Lower lobe of right lung (tissue), 2 donors: ENCODE measurements around the gene IER5. TPM values are rescaled to one million over a fixed set of nuclear protein-coding genes. Genes with fewer than 3 reads are reported as not detected.
A peak's percentile ranks its signal among the peaks of the same experiment; 100 is the strongest.

Experiments used
- ATAC-seq, 2 donors: fragments of 200-7000 bp; cut with Tn5 transposase; one replicate each; pipeline ENCODE4 v1.9.1; 2020 to 2022; ENCODE audit warnings: mild to moderate bottlenecking in 2 of 2, moderate library complexity in 2 of 2
- DNase-seq: peaks from one replicate; pipeline ENCODE4 v3.0.0-alpha.2; 2020
- H3K27ac ChIP-seq: fragments of 200-600 bp; one replicate; pipeline ENCODE4 v1.8.0; 2022
- H3K27me3 ChIP-seq: fragments of 200-600 bp; one replicate; pipeline ENCODE4 v1.8.0; 2022; ENCODE audit warnings: low read depth
- H3K36me3 ChIP-seq: fragments of 200-600 bp; one replicate; pipeline ENCODE4 v1.8.0; 2022; ENCODE audit warnings: mild to moderate bottlenecking
- H3K4me1 ChIP-seq: fragments of 200-600 bp; one replicate; pipeline ENCODE4 v1.8.0; 2022
- H3K4me3 ChIP-seq: fragments of 200-600 bp; one replicate; pipeline ENCODE4 v1.8.0; 2022; ENCODE audit warnings: mild to moderate bottlenecking
- H3K9me3 ChIP-seq: fragments of 200-600 bp; one replicate; pipeline ENCODE4 v1.8.0; 2022
- intact Hi-C: fragments of 100-400 bp; cut with DNase I; formaldehyde crosslinking; loops from one replicate; pipeline ENCODE4 v1.11.0; 2022
- total RNA-seq: library from RNA; stranded (reverse); fragmentation: NEBNext Ultra II Directional; extraction: Animal tissue kit (Norgen Biotek cat#: 25700); gene quantifications from one replicate; pipeline ENCODE4 v1.2.1, GENCODE V29; 2021
- TF ChIP-seq, protein P1 (sequence below): fragments of 200-600 bp; IDR thresholded peaks from one replicate; pipeline ENCODE4 v1.8.0; 2022; ENCODE audit warnings: antibody characterized with exemption, mild to moderate bottlenecking
- donor health status: DM: no; HTN: yes; CAD: no; lungs with severe emphysema.

Gene IER5
- total RNA-seq, 1 donor from 2014 or later, result 33.2 TPM

DNA sequence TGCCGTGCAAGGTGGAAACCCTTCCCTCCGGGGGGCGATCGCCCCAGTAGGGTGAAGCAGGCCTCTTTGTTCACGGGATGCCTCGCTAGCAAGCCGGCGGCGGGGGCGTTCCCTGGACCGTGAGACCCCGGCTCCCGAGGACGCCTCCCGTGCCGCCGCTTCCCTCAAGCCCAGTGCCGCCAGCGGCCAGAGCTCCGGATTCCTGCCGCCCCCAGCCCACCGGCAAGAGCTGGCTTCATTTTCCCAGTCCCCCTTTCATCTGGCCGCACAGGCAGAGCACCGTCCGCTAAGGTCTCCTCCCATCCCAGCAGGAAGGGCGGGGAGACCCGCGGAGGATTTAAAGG, 16.3 kb downstream of the IER5 start:
- Histone ChIP-seq H3K4me1 (peaks cover 55% of the 10 kb centered on the region), H3K36me3 (no peaks in the 10 kb centered on the region), H3K27me3 (no peaks in the 10 kb centered on the region), H3K4me3 (peak overlapping the region; percentile 72), H3K9me3 (no peaks in the 10 kb centered on the region), H3K27ac (peak overlapping the region; percentile 87)
- ATAC-seq (no peak), DNase-seq (peak; percentile 70)
- TF ChIP-seq, protein P1, sequence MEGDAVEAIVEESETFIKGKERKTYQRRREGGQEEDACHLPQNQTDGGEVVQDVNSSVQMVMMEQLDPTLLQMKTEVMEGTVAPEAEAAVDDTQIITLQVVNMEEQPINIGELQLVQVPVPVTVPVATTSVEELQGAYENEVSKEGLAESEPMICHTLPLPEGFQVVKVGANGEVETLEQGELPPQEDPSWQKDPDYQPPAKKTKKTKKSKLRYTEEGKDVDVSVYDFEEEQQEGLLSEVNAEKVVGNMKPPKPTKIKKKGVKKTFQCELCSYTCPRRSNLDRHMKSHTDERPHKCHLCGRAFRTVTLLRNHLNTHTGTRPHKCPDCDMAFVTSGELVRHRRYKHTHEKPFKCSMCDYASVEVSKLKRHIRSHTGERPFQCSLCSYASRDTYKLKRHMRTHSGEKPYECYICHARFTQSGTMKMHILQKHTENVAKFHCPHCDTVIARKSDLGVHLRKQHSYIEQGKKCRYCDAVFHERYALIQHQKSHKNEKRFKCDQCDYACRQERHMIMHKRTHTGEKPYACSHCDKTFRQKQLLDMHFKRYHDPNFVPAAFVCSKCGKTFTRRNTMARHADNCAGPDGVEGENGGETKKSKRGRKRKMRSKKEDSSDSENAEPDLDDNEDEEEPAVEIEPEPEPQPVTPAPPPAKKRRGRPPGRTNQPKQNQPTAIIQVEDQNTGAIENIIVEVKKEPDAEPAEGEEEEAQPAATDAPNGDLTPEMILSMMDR, result no peak
- intact Hi-C loops, result no loop called here

DNA sequence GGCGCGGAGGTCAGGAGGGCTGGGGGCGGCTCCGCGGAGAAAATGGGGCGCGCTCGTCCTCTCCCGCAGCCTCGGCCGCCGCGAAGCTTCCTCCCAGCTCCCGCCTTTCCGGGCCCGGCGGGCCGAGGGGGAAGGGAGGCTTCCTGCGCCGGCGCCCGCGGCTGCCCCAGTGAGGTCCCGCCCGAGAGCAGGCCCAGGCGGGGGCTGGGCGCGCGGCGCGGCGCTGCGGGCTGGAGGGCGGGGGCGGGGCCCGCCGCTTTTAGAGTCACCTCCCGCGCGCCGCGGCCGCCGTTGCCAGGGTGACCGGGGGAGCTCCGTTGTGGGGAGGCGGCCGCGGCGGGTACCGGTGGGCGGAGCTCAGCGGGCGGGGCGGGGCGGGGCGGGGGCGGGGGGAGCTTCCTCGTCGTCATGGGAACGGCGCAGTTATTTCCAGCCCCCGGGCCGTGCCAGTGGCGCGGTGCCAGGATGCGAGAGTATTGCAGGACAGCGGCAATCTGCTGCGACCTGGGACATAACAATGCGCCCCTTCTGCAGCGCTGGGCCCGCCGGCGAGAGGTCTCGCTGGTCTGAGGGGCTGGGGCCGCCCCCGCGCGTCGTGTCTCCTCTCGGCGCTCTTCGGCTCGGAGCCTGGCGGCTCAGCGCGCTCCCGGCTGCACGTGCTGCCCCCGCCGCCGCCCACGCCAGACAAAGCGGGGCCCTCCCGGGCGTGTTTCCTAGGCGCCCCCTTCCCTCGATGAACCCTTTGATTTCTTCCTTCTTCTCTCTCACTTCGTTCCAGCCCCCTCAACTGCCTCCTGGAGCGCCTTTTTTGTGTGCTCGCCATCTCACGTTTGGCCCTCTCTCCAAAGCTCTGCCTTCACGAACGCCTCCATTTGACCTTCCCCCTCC, 16.9 kb downstream of the IER5 start:
- Histone ChIP-seq H3K36me3 (no peaks in the 10 kb centered on the region), H3K27ac (peak overlapping the region; percentile 87), H3K4me3 (peak overlapping the region; percentile 72), H3K27me3 (no peaks in the 10 kb centered on the region), H3K4me1 (peaks cover 48% of the 10 kb centered on the region), H3K9me3 (no peaks in the 10 kb centered on the region)
- TF ChIP-seq, protein P1, result no peak
- intact Hi-C loops, result no loop called here
- ATAC-seq, result peak; percentile 97
- DNase-seq, result peak; percentile 97

DNA sequence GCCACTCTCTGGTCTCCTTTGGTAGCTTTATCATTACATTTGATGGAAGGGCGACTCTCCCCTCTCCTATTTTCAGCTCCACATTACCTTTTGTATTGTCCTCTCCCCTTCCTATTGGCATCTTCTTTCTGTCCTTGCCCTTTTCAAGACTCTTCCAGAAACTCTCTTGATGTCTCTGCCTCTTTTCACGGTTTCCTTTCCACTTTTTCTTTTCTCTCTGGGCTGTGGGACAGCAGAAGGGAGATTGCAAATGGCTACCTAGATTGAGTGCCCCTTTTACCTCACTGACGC, 17.5 kb downstream of the IER5 start:
- TF ChIP-seq, protein P1, result no peak
- H3K4me3 ChIP-seq, result peak overlapping the region; percentile 72
- ATAC-seq, result no peak
- no peaks in the 10 kb centered on the region for H3K36me3 ChIP-seq
- peak overlapping the region; percentile 83 for H3K27ac ChIP-seq
- intact Hi-C loops, result no loop called here
- no peak for DNase-seq
- H3K4me1 ChIP-seq, result peaks cover 46% of the 10 kb centered on the region
- H3K9me3 ChIP-seq, result no peaks in the 10 kb centered on the region
- H3K27me3 ChIP-seq, result no peaks in the 10 kb centered on the region

DNA sequence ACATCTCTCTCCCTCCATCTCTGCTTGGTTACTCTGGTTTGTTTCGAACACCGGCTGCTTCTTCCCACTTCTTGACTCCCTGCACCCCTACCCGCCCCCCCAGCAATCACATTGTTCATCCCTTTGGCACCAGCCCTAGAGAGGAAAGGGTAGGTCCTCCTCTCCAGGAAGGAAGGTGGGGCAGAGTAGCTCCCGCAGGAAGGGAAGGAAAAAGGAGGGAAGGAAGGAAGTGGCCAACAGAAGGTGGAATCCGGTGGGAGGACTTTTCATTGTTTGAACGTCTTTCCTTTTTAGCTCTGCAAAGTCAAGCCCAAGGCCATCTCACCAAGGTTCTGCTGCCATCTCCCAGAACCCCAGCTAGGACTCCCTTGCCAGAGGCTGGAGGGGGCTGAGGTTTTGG, 18.0 kb downstream of the IER5 start:
- TF ChIP-seq, protein P1, result no peak
- H3K27ac ChIP-seq, result no peak overlapping the region
- DNase-seq, result no peak

DNA sequence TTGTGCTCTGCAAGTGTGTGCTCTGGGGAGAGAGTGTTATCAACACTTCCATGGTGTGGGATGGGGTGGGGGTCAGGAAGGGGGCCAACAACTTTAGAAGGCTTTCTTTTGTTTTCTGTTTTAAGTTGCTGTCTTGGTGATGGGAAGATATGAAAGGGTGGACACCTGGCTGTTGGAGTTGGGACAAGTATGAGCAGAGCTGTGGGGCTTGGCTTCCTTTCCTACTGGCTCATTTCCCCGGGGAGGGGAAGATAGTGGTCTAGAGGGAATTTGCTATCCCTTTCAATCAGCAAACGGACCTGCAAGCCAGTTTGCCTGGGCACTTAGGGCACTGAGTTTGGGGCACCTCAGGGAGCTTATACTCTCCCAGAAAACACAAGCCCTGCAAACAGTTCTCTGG, 19.2 kb downstream of the IER5 start:
- TF ChIP-seq, protein P1, result no peak
- Histone ChIP-seq H3K4me3 (no peak overlapping the region), H3K36me3 (no peaks in the 10 kb centered on the region), H3K27me3 (no peaks in the 10 kb centered on the region), H3K4me1 (peaks cover 42% of the 10 kb centered on the region), H3K27ac (peak overlapping the region; percentile 28), H3K9me3 (no peaks in the 10 kb centered on the region)
- ATAC-seq (no peak), DNase-seq (no peak)
- intact Hi-C loops, result no loop called here

More for the DNA sequence above, 18.0 kb downstream of the IER5 start:
- Histone ChIP-seq H3K36me3 (no peaks in the 10 kb centered on the region), H3K9me3 (no peaks in the 10 kb centered on the region), H3K27me3 (no peaks in the 10 kb centered on the region), H3K4me3 (no peak overlapping the region), H3K4me1 (peaks cover 42% of the 10 kb centered on the region)
- ATAC-seq, result no peak
- intact Hi-C loops, result no loop called here
